ENCODE results near the gene FXYD4. TPM values are rescaled to one million over a fixed set of nuclear protein-coding genes. Genes with fewer than 3 reads are reported as not detected.

The FXYD4 gene
- polyA plus RNA-seq, 1 of the 3 experiments (the other 2 are of a cell fraction): not detected

DNA sequence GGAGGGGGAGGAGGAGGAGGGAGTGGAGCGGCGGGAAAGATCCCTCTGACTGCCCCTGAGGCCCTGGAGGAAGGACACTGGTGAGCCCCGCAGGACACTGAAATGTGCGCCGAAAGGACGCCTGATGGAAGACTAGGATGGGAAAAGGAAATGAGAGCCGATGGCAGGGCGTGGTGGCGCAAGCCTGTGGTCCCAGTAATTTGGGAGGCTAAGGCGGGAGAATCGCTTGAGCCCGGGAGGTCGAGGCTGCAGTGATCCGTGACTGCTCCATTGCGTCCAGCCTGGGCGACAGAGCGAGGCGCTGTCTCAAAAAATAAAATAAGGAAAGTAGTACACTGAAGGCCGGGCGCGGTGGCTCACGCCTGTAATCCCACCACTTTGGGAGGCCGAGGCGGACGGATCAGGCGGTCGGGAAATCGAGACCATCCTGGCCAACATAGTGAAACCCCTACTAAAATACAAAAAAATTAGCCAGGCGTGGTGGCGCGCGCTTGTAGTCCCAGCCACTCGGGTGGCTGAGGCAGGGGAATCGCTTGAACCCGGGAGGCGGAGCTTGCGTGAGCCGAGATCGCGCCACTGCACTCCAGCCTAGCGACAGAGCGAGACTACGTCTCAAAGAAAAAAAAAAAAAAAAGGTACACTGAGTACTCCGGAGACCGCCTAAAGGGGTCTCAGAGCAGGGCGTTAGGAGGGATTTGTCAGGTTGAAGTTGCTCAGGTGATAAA lies 38.1 kb downstream of the FXYD4 start:
- CTCF ChIA-PET: interaction anchor here (1.7 kb wide), 1 partner anchor 11 kb away, joined by 4 read pairs; no protein-coding TSS in a partner anchor
- peak overlapping the region; percentile 86 for H3K9ac ChIP-seq
- H2AFZ ChIP-seq (ENCODE audit: low read depth): peak overlapping the region; percentile 98
- H3F3A ChIP-seq (replicated peaks; ENCODE audit: insufficient read depth): peaks cover 18% of the 10 kb centered on the region
- H4K20me1 ChIP-seq (ENCODE audit: insufficient read depth): peaks cover 32% of the 10 kb centered on the region
- 6% methylated on average over 46 of the region's 46 CpGs for WGBS (ENCODE audit: low lambda C conversion rate)
- POLR2A ChIA-PET: interaction anchor here (0.6 to 1.7 kb wide), 4 partner anchors 10 to 237 kb away, joined by 4 to 12 read pairs (median 8); partner anchors contain the start of gene ZNF487
- H3K4me3 ChIP-seq (ENCODE audit: low read depth in 2 of 2, low read length in 1 of 2): peak overlapping the region; percentile 67 to 86
- H3K4me1 ChIP-seq (ENCODE audit: control insufficient read depth in 1 of 2, insufficient read depth in 2 of 2, low read depth in 1 of 2, low read length in 1 of 2): peaks cover 8 to 11% of the 10 kb centered on the region in 2 experiments; a peak in 2 of 4 replicates
- no peaks in the 10 kb centered on the region for H3K27me3 ChIP-seq (ENCODE audit: insufficient read depth)
- H3K36me3 ChIP-seq (replicated peaks in 1 of 2; ENCODE audit: control insufficient read depth in 1 of 2, insufficient read depth in 2 of 2, low read length in 1 of 2): peaks cover 0 to 2% of the 10 kb centered on the region in 2 experiments
- no peaks in the 10 kb centered on the region for H3K9me3 ChIP-seq
- peak; percentile 46 for DNase-seq
- peak overlapping the region; percentile 81 to 97 for H3K27ac ChIP-seq (ENCODE audit: low read depth in 2 of 2, low read length in 1 of 2)
- H3K9me2 ChIP-seq: no peaks in the 10 kb centered on the region
- peaks cover 44% of the 10 kb centered on the region for H3K79me2 ChIP-seq (ENCODE audit: insufficient read depth)
- peak overlapping the region; percentile 88 for H3K4me2 ChIP-seq
- TF ChIP-seq MXI1 (IDR thresholded peaks at IDR 0.05; ENCODE audit: low read depth, low read length) (peak; percentile 11; the same call in 1 of the 2 replicates), GABPA (IDR thresholded peaks at IDR 0.05; ENCODE audit: low read depth) (no peak), POLR2AphosphoS5 (IDR thresholded peaks at IDR 0.05; ENCODE audit: low read depth, low read length) (no peak), JUND (IDR thresholded peaks at IDR 0.05) (no peak), RFX5 (IDR thresholded peaks at IDR 0.05; ENCODE audit: low read length) (0 out of 2 replicates have a peak, but pooled peaks have one; percentile 36), EZH2phosphoT487 (IDR thresholded peaks at IDR 0.05; ENCODE audit: borderline replicate concordance, low read depth) (no peak), NFIC (IDR thresholded peaks at IDR 0.05; ENCODE audit: borderline replicate concordance) (no peak), YY1 (IDR thresholded peaks at IDR 0.05; ENCODE audit: low read depth) (no peak), ELF1 (IDR thresholded peaks at IDR 0.05) (no peak), FOXJ3 (CRISPR knock-in tag; IDR thresholded peaks at IDR 0.05) (no peak)
- TF ChIP-seq, protein P1, sequence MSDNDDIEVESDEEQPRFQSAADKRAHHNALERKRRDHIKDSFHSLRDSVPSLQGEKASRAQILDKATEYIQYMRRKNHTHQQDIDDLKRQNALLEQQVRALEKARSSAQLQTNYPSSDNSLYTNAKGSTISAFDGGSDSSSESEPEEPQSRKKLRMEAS (IDR thresholded peaks at IDR 0.05; ENCODE audit: low read depth): no peak
- TF ChIP-seq, protein P2, sequence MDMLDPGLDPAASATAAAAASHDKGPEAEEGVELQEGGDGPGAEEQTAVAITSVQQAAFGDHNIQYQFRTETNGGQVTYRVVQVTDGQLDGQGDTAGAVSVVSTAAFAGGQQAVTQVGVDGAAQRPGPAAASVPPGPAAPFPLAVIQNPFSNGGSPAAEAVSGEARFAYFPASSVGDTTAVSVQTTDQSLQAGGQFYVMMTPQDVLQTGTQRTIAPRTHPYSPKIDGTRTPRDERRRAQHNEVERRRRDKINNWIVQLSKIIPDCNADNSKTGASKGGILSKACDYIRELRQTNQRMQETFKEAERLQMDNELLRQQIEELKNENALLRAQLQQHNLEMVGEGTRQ (IDR thresholded peaks at IDR 0.05; ENCODE audit: borderline replicate concordance, low read depth, low read length): no peak

DNA sequence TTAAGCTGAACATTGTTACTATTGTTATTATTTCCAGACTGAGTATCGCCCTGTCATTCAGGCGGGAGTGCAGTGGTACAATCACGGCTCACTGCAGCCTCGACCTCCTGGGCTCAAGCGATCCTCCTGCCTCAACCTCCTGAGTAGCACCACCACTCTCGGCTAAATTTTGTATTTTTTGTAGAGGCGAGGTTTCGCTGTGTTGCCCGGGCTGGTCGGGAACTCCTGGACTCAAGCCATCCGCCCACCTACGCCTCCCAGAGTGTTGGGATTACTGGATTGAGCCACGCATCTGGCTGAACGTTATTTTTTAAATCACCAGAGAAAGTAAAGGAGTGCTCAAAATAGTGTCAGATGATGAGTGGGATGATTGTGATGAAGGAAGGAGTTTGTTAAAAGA lies 38.9 kb downstream of the FXYD4 start:
- H2AFZ ChIP-seq (ENCODE audit: low read depth): no peak overlapping the region
- POLR2A ChIA-PET: interaction anchor here (1.6 to 1.7 kb wide), 3 partner anchors 9 to 26 kb away, joined by 4 to 12 read pairs (median 11); partner anchors contain the start of gene ZNF487
- H3K36me3 ChIP-seq (replicated peaks in 1 of 2; ENCODE audit: control insufficient read depth in 1 of 2, insufficient read depth in 2 of 2, low read length in 1 of 2): no peaks in the 10 kb centered on the region
- peaks cover 36% of the 10 kb centered on the region for H3K79me2 ChIP-seq (ENCODE audit: insufficient read depth)
- H3F3A ChIP-seq (replicated peaks; ENCODE audit: insufficient read depth): peaks cover 18% of the 10 kb centered on the region
- no peaks in the 10 kb centered on the region for H3K9me3 ChIP-seq
- H3K9ac ChIP-seq: 0 out of 2 replicates have a peak overlapping the region, but pooled peaks have one; percentile 86
- TF ChIP-seq GABPA (IDR thresholded peaks at IDR 0.05; ENCODE audit: low read depth): no peak
- TF ChIP-seq EZH2phosphoT487 (IDR thresholded peaks at IDR 0.05; ENCODE audit: borderline replicate concordance, low read depth): no peak
- no peak for TF ChIP-seq RCOR1 (IDR thresholded peaks at IDR 0.05; ENCODE audit: low read length)
- peaks cover 24% of the 10 kb centered on the region for H4K20me1 ChIP-seq (ENCODE audit: insufficient read depth)
- H3K27ac ChIP-seq (ENCODE audit: low read depth in 2 of 2, low read length in 1 of 2): peak overlapping the region in 1 of 2 experiments; percentile 23; a peak in 1 of 4 replicates
- CTCF ChIA-PET: interaction anchor here (1.7 kb wide), 1 partner anchor 10 kb away, joined by 4 read pairs; no protein-coding TSS in a partner anchor
- DNase-seq: no peak
- 94% methylated on average over 14 of the region's 14 CpGs for WGBS (ENCODE audit: low lambda C conversion rate)
- no peaks in the 10 kb centered on the region for H3K9me2 ChIP-seq
- H3K4me3 ChIP-seq (ENCODE audit: low read depth in 2 of 2, low read length in 1 of 2): no peak overlapping the region; a peak in 1 of 4 replicates
- H3K27me3 ChIP-seq (ENCODE audit: insufficient read depth): no peaks in the 10 kb centered on the region
- peaks cover 7 to 11% of the 10 kb centered on the region in 2 experiments; a peak in 2 of 4 replicates for H3K4me1 ChIP-seq (ENCODE audit: control insufficient read depth in 1 of 2, insufficient read depth in 2 of 2, low read depth in 1 of 2, low read length in 1 of 2)
- no peak overlapping the region for H3K4me2 ChIP-seq
